Measurements from ENCODE around the gene KRTAP1-1.

KRTAP1-1 gene

GRCh38 chr17:41009936-41010335, 31.3 kb downstream of the KRTAP1-1 start:
- Histone ChIP-seq H3K79me2 (ENCODE audit: insufficient read depth, low read length) (no peaks in the 10 kb centered on the region), H2AFZ (ENCODE audit: low read length) (no peak overlapping the region), H3K4me1 (ENCODE audit: insufficient read depth, low read length, poor library complexity, severe bottlenecking) (no peaks in the 10 kb centered on the region), H3K4me2 (ENCODE audit: low read depth, low read length, poor library complexity, severe bottlenecking) (no peak overlapping the region), H3K36me3 (ENCODE audit: insufficient read depth, low read length) (no peaks in the 10 kb centered on the region), H3F3A (ENCODE audit: low read depth) (no peaks in the 10 kb centered on the region), H4K20me1 (ENCODE audit: insufficient read depth, low read length, poor library complexity, severe bottlenecking) (no peaks in the 10 kb centered on the region), H3K9me2 (replicated peaks; ENCODE audit: low read depth, low read length) (no peaks in the 10 kb centered on the region), H3K9me3 (ENCODE audit: insufficient read depth, low read depth, low read length) (no peaks in the 10 kb centered on the region), H3K27me3 (ENCODE audit: insufficient read depth, low read length, poor library complexity, severe bottlenecking) (no peaks in the 10 kb centered on the region), H3K9ac (ENCODE audit: low read depth, low read length, poor library complexity, severe bottlenecking) (no peak overlapping the region), H3K4me3 (ENCODE audit: low read length, poor library complexity, severe bottlenecking) (no peak overlapping the region)
- no peak for TF ChIP-seq EZH2phosphoT487 (IDR thresholded peaks at IDR 0.05; ENCODE audit: borderline replicate concordance)
- no peak for TF ChIP-seq CTCF (conservative IDR thresholded peaks at IDR 0.05; ENCODE audit: low read length)

GRCh38 chr17:41009301-41009760, 31.9 kb downstream of the KRTAP1-1 start:
- no peaks in the 10 kb centered on the region for H4K20me1 ChIP-seq (ENCODE audit: insufficient read depth, low read length, poor library complexity, severe bottlenecking)
- no peaks in the 10 kb centered on the region for H3F3A ChIP-seq (ENCODE audit: low read depth)
- no peaks in the 10 kb centered on the region for H3K79me2 ChIP-seq (ENCODE audit: insufficient read depth, low read length)
- H3K9me3 ChIP-seq (ENCODE audit: insufficient read depth, low read depth, low read length) = no peaks in the 10 kb centered on the region
- no peak overlapping the region for H3K9ac ChIP-seq (ENCODE audit: low read depth, low read length, poor library complexity, severe bottlenecking)
- H3K9me2 ChIP-seq (replicated peaks; ENCODE audit: low read depth, low read length) = no peaks in the 10 kb centered on the region
- H3K27me3 ChIP-seq (ENCODE audit: insufficient read depth, low read length, poor library complexity, severe bottlenecking) = no peaks in the 10 kb centered on the region
- no peaks in the 10 kb centered on the region for H3K36me3 ChIP-seq (ENCODE audit: insufficient read depth, low read length)
- H3K4me2 ChIP-seq (ENCODE audit: low read depth, low read length, poor library complexity, severe bottlenecking) = no peak overlapping the region
- H3K4me1 ChIP-seq (ENCODE audit: insufficient read depth, low read length, poor library complexity, severe bottlenecking) = no peaks in the 10 kb centered on the region
- no peak overlapping the region for H2AFZ ChIP-seq (ENCODE audit: low read length)
- H3K4me3 ChIP-seq (ENCODE audit: low read length, poor library complexity, severe bottlenecking) = no peak overlapping the region
- TF ChIP-seq EZH2phosphoT487 (IDR thresholded peaks at IDR 0.05; ENCODE audit: borderline replicate concordance) = no peak

- Histone ChIP-seq H3K36me3 (ENCODE audit: insufficient read depth, low read length) (no peaks in the 10 kb centered on the region), H3K9me3 (ENCODE audit: insufficient read depth, low read depth, low read length) (no peaks in the 10 kb centered on the region), H3K27me3 (ENCODE audit: insufficient read depth, low read length, poor library complexity, severe bottlenecking) (no peaks in the 10 kb centered on the region), H3K9ac (ENCODE audit: low read depth, low read length, poor library complexity, severe bottlenecking) (no peak within 1 kb of the TSS), H4K20me1 (ENCODE audit: insufficient read depth, low read length, poor library complexity, severe bottlenecking) (no peaks in the 10 kb centered on the region), H3K4me2 (ENCODE audit: low read depth, low read length, poor library complexity, severe bottlenecking) (no peak within 1 kb of the TSS), H2AFZ (ENCODE audit: low read length) (no peak within 1 kb of the TSS), H3K4me1 (ENCODE audit: insufficient read depth, low read length, poor library complexity, severe bottlenecking) (no peaks in the 10 kb centered on the region), H3K9me2 (replicated peaks; ENCODE audit: low read depth, low read length) (no peaks in the 10 kb centered on the region), H3K79me2 (ENCODE audit: insufficient read depth, low read length) (no peaks in the 10 kb centered on the region), H3K4me3 (ENCODE audit: low read length, poor library complexity, severe bottlenecking) (no peak within 1 kb of the TSS), H3F3A (ENCODE audit: low read depth) (no peaks in the 10 kb centered on the region)
- TF ChIP-seq CTCF (conservative IDR thresholded peaks at IDR 0.05; ENCODE audit: low read length) = no peak
- TF ChIP-seq EZH2phosphoT487 (IDR thresholded peaks at IDR 0.05; ENCODE audit: borderline replicate concordance) = no peak
Measured at GRCh38 chr17:41008811-41009210, 32.4 kb downstream of the KRTAP1-1 start, which contains the start of gene KRTAP3-1. Gene KRTAP3-1, minus strand, starts transcription at chr17:41009128. Its CDS starts 54 bp downstream, at chr17:41009074.

- no peak overlapping the region for H3K4me3 ChIP-seq (ENCODE audit: low read length, poor library complexity, severe bottlenecking)
- no peak overlapping the region for H3K9ac ChIP-seq (ENCODE audit: low read depth, low read length, poor library complexity, severe bottlenecking)
- no peak overlapping the region for H2AFZ ChIP-seq (ENCODE audit: low read length)
- H3F3A ChIP-seq (ENCODE audit: low read depth) = no peaks in the 10 kb centered on the region
- no peak overlapping the region for H3K4me2 ChIP-seq (ENCODE audit: low read depth, low read length, poor library complexity, severe bottlenecking)
- H4K20me1 ChIP-seq (ENCODE audit: insufficient read depth, low read length, poor library complexity, severe bottlenecking) = no peaks in the 10 kb centered on the region
- no peaks in the 10 kb centered on the region for H3K27me3 ChIP-seq (ENCODE audit: insufficient read depth, low read length, poor library complexity, severe bottlenecking)
- no peaks in the 10 kb centered on the region for H3K79me2 ChIP-seq (ENCODE audit: insufficient read depth, low read length)
- H3K9me3 ChIP-seq (ENCODE audit: insufficient read depth, low read depth, low read length) = no peaks in the 10 kb centered on the region
- no peak for TF ChIP-seq CTCF (conservative IDR thresholded peaks at IDR 0.05; ENCODE audit: low read length)
- no peak for TF ChIP-seq EZH2phosphoT487 (IDR thresholded peaks at IDR 0.05; ENCODE audit: borderline replicate concordance)
- H3K4me1 ChIP-seq (ENCODE audit: insufficient read depth, low read length, poor library complexity, severe bottlenecking) = no peaks in the 10 kb centered on the region
- H3K36me3 ChIP-seq (ENCODE audit: insufficient read depth, low read length) = no peaks in the 10 kb centered on the region
- H3K9me2 ChIP-seq (replicated peaks; ENCODE audit: low read depth, low read length) = no peaks in the 10 kb centered on the region
Measured at GRCh38 chr17:41004397-41004796, 36.9 kb downstream of the KRTAP1-1 start.

Measured in Loucy (cell line).